AG08396 (cell line): ENCODE results near the gene AKR1B1.

ENCODE experiments used
- DNase-seq: peaks from one replicate; pipeline ENCODE4 v3.0.0; 2012; ENCODE audit warnings: low spot score, mixed read lengths

The AKR1B1 gene

GRCh38 chr7:134444198-134444960, 14.5 kb downstream of the AKR1B1 start:
- no peak for DNase-seq

- no peak for DNase-seq
These were observed 15.4 kb downstream of the AKR1B1 start for GRCh38 chr7:134443396-134444070.

DNA sequence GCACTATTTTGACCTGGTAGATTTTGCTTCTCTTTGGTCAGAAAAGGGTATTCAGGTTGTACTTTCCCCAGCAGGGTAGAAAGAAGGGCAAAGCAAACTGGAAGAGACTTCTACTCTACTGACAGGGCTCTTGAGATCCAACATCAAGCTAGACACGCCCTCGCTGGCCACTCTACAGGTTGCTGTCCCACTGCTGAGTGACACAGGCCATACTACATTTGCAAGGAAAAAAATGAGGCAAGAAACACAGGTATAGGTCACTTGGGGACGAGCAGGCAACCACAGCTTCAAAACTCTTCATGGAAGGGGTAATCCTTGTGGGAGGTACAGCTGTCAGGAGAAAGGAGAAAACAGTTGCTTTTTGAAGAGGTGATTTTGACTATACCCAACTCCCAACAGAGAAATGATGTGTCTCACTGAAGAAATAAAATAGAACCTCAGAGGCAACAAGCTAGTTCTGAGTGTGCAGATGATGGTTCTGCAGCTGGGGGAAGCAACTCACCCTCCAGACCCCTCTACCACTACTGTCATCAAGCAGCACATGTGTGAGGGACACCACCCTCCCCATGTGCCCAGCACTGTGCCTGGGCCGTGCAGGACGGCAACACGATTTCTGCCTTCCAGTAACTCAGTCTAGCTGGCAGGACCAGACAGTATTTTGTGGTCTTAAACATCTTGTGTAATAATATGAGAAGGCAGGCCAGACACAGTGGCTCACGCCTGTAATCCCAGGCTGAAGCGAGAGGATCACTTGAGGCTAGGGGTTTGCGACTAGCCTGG, 16.3 kb downstream of the AKR1B1 start:
- DNase-seq: no peak

GRCh38 chr7:134441264-134441663, 17.6 kb downstream of the AKR1B1 start:
- DNase-seq: no peak

GRCh38 chr7:134440476-134440875, 18.4 kb downstream of the AKR1B1 start:
- DNase-seq: no peak

DNA sequence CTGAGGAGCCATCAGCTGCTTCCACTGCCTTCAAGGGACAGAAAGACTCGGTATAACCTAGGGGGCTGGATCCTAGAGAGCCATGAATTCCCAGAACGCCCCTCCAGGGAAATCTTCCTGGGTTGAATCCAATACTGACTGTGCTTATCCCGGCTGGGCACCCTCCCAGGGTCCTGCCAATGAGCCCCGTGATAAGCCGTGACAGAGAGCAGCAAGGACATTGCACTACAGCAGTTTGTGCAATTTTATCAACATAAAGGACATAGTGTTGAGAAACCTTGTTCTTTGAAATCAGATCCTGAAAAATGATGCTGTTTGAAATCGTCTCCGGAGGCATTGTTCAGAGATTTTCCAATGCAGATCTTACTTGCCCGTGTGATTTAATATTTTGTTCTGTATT, 18.8 kb downstream of the AKR1B1 start:
- no peak for DNase-seq

DNA sequence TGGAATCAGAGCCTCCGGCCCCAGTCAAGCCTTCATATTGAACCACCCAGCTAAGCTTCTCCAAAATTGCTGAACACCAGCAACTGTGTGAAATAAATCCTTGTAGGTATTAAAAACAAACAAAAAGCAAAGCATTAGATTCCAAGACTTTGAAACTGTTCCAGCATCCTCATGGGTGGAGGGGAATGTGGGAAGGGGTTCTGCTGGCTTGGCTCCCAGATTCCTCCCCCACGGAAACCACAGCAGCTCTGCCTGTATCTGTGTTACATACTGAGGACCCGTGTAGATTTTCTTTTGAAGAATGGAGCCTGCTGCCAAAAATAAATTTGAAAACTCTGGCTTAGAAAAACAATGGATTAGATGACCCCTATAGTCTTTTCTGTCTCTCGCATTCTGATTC, 20.0 kb downstream of the AKR1B1 start:
- no peak for DNase-seq

DNA sequence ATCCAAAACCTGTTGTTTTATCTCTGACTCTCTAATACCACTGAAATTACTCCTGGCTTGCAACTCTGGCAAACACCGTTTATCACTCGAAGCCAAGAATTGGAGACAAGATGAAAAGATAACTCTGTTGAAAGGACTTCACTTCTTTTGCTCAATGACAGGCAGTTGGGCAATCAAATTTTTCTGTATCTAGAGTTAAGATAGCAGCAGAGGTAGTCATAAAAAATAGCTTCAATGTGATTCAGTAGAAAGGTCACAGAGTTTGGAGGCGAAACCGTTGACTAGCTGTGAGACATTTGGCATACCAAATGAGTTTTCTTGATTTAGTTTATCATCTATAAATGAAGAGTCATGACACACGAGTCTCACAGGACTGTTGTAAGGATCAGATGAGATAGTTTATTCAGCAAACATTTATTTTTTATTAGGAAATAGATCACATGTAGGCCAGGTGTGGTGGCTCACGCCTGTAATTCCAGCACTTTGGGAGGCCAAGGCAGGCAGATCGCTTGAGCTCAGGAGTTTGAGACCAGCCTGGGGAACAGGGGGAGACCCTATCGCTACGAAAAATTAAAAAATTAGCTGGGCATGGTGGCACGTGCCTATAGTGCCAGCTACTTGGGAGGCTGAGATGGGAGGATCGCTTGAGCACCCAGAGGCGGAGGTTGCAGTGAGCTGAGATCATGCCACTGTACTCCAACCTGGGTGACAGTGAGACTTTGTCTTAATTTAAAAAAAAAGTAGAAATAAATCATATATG, 23.6 kb downstream of the AKR1B1 start:
- peak; percentile 56 for DNase-seq

DNA sequence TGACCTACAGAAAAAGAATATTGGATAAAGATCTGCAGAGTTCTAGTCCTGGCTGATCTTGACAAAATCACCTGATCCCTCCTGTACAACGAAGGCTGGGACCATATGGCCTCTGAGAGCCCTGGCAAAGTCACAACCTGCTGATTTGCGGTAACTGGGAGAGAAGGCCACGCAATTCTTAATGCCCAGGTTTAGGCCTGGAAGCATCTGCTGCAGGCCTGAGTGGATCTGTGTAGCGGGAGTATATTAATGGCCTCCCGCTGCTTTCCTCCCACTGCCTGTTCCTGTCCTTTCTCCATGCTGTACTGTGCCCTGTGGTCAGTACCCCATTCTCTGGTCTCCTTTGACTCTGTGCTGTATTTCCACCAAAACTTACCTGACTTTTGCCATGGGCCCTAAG, 24.2 kb downstream of the AKR1B1 start:
- DNase-seq: no peak

GRCh38 chr7:134433430-134433829, 25.5 kb downstream of the AKR1B1 start:
- DNase-seq: no peak

DNA sequence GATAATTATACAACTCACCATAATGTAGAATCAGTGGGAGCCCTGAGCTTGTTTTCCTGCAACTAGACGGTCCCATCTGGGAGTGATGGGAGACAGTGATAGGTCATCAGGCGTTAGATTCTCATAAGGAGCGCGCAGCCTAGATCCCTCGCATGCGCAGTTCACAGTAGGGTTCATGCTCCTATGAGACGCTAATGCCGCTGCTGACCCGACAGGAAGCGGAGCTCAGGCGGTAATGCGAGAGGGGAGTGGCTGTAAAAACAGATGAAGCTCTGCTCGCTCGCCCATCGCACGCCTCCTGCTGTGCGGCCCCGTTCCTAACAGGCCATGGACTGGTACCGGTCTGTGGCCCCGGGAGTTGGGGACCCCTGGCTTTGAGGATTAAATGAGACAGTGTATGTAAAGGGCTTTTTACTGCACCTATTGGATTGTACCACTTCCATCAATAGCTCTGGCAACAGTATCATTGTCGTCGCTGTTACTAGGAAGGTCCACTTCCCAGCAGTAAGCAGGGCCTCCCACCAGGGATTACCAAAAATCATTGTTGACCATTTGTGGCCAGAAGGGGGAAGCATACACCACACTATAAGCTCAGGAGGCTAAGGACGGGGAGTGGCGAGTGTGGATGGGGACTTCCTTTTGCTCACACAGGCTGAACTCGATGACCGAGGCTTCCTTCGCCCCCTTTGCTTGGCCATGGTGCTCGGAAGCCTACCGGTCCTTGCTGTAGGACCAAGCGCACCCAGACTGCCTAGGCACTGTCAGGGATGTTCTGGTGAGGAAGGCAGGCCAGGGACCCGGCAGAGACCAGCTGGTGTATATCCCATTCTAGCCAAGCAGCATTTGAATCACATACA, 26.4 kb downstream of the AKR1B1 start:
- DNase-seq: peak; percentile 88

- no peak for DNase-seq
These were observed 27.1 kb downstream of the AKR1B1 start for GRCh38 chr7:134431815-134432214.

- DNase-seq: no peak
These were observed 29.4 kb downstream of the AKR1B1 start for GRCh38 chr7:134429481-134429880.

DNA sequence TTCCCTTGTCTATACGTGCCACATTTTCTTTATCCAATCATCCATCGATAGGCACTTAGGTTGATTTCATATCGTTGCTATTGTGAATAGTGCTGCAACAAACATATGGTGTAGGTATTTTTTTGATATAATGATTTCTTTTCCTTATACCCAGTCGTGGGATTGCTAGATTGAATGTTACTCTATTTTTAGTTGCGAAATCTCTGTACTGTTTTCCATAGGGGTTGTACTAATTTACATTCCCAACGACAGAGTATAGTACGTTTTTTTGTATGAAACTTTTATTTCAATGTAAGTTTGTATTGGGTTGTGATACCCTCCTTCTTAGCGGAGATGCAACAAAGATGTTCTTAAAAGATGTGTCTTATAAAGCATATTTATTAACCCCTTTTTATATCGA, 30.0 kb downstream of the AKR1B1 start:
- DNase-seq: no peak

- DNase-seq: no peak
These were observed 31.0 kb downstream of the AKR1B1 start for GRCh38 chr7:134427896-134428295.

- DNase-seq: no peak
These were observed 33.1 kb downstream of the AKR1B1 start for GRCh38 chr7:134425777-134426176.

DNA sequence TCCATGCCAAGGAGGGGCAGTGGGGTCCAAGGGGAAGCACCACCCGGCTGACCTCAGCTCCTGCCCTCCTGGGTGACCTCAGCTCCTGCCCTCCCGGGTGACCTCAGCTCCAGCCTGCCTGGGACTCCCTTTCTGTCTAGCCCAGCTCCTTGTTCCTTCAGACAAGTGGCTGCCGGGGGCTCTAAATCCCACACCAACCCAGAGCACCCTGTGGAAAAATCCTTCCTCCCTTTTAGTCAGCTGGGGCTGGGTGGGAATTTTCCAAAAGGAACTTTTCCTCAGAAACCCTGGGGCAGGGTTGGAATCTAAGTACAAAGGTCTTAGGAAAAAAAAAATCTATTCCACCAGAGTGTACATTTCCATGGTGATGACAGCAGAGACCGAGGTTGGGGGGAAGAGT, 36.3 kb downstream of the AKR1B1 start:
- DNase-seq: no peak

GRCh38 chr7:134422008-134422407, 36.9 kb downstream of the AKR1B1 start:
- no peak for DNase-seq

- DNase-seq: peak; percentile 83
These were observed 38.3 kb downstream of the AKR1B1 start for GRCh38 chr7:134420424-134421125.

GRCh38 chr7:134419875-134420274, 39.0 kb downstream of the AKR1B1 start:
- no peak for DNase-seq

DNA sequence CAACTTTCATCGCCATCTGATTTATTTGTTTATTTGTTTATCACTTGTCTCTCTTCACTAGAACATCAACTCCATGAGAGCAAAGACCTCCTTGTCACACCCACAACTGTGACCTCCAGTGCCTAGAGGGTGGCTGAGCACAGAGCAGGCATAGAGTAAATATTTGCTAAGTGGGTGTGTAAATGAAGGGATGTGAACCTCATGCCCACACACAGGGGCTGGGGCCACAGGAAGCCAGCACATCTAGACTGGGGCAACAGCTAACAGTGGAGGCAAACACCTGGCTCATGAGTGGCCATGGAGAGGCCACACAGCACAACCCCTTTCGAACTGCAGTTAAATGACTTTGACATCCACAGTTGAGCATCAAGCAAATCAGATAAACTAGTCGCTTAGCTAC, 39.8 kb downstream of the AKR1B1 start:
- no peak for DNase-seq
